WTC11 (cell line): ENCODE measurements around the gene AGBL1. TPM values are rescaled to one million over a fixed set of nuclear protein-coding genes. Genes with fewer than 3 reads are reported as not detected.

Source experiments
- ATAC-seq: fragments of 200-7000 bp; cut with Tn5 transposase; 2 replicates; pipeline ENCODE4 v1.10.0; 2021; ENCODE audit warnings: mild to moderate bottlenecking, moderate library complexity
- CTCF ChIA-PET: fragments of 300-600 bp; sonication (Branson Sonifier 250); formaldehyde crosslinking; loops from one replicate; lab custom pipeline; 2021; ENCODE audit warnings: antibody characterized with exemption; lab: Charles Lee
- POLR2A ChIA-PET: fragments of 350-600 bp; sonication (Branson Sonifier 250); formaldehyde crosslinking; loops from one replicate; lab custom pipeline; 2021; ENCODE audit warnings: antibody characterized with exemption; lab: Charles Lee
- DNase-seq: peaks from one replicate; pipeline ENCODE4 v3.0.0; 2021; ENCODE audit warnings: low spot score
- H3K27ac Mint-ChIP-seq: 2 replicates; pipeline ENCODE4 v1.8.0; 2021; ENCODE audit warnings: mixed read lengths
- H3K27me3 Mint-ChIP-seq: 2 replicates; pipeline ENCODE4 v1.8.0; 2021; ENCODE audit warnings: low read depth, mild to moderate bottlenecking, moderate library complexity, mixed read lengths
- H3K36me3 Mint-ChIP-seq: 2 replicates; pipeline ENCODE4 v1.8.0; 2021; ENCODE audit warnings: mixed read lengths
- H3K4me1 Mint-ChIP-seq: 2 replicates; pipeline ENCODE4 v1.8.0; 2022; ENCODE audit warnings: mixed read lengths
- H3K4me3 Mint-ChIP-seq: 2 replicates; pipeline ENCODE4 v1.8.0; 2021; ENCODE audit warnings: mild to moderate bottlenecking, moderate library complexity, mixed read lengths
- H3K9me3 Mint-ChIP-seq: 2 replicates; pipeline ENCODE4 v1.8.0; 2021; ENCODE audit warnings: mixed read lengths
- FOXP1 ChIP-seq: sonication (generic); formaldehyde crosslinking; IDR thresholded peaks from 2 replicates; pipeline ENCODE4 v1.8.0; 2022; ENCODE audit warnings: missing genetic modification reagents, mild to moderate bottlenecking, moderate library complexity, borderline replicate concordance
- GABPB1 ChIP-seq: sonication (generic); formaldehyde crosslinking; IDR thresholded peaks from 2 replicates; pipeline ENCODE4 v1.8.1; 2023; ENCODE audit warnings: mild to moderate bottlenecking, missing genetic modification reagents
- HMGA2 ChIP-seq: fragments of 250-450 bp; sonication (Bioruptor Pico); IDR thresholded peaks from 2 replicates; pipeline ENCODE4 v1.4.0; 2021; ENCODE audit warnings: mild to moderate bottlenecking, moderate library complexity
- JUN ChIP-seq: sonication (generic); formaldehyde crosslinking; IDR thresholded peaks from 2 replicates; pipeline ENCODE4 v1.8.0; 2023; ENCODE audit warnings: mild to moderate bottlenecking, missing genetic modification reagents
- MXD4 ChIP-seq: fragments of 250-450 bp; sonication (Bioruptor Pico); IDR thresholded peaks from 2 replicates; pipeline ENCODE4 v1.8.0; 2021; ENCODE audit warnings: mild to moderate bottlenecking, moderate library complexity, borderline replicate concordance
- NFE2L1 ChIP-seq: sonication (generic); formaldehyde crosslinking; IDR thresholded peaks from 2 replicates; pipeline ENCODE4 v1.8.1; 2023; ENCODE audit warnings: missing genetic modification reagents
- NR1H2 ChIP-seq: sonication (generic); formaldehyde crosslinking; IDR thresholded peaks from 2 replicates; pipeline ENCODE4 v1.9.0; 2021; ENCODE audit warnings: mild to moderate bottlenecking, moderate library complexity, missing genetic modification reagents
- RORB ChIP-seq: fragments of 250-450 bp; sonication (Bioruptor Pico); IDR thresholded peaks from 2 replicates; pipeline ENCODE4 v1.9.0; 2021; ENCODE audit warnings: mild to moderate bottlenecking
- SMAD3 ChIP-seq: sonication (generic); formaldehyde crosslinking; IDR thresholded peaks from 2 replicates; pipeline ENCODE4 v1.8.0; 2022; ENCODE audit warnings: missing genetic modification reagents, mild to moderate bottlenecking, borderline replicate concordance
- SOX15 ChIP-seq: fragments of 250-450 bp; sonication (Bioruptor Pico); IDR thresholded peaks from 2 replicates; pipeline ENCODE4 v1.9.0; 2021; ENCODE audit warnings: mild to moderate bottlenecking
- TCF7 ChIP-seq: sonication (generic); formaldehyde crosslinking; IDR thresholded peaks from 2 replicates; pipeline ENCODE4 v1.8.0; 2022; ENCODE audit warnings: mild to moderate bottlenecking, low read depth, missing genetic modification reagents, moderate library complexity
- TEAD1 ChIP-seq: sonication (generic); formaldehyde crosslinking; IDR thresholded peaks from 2 replicates; pipeline ENCODE4 v1.8.0; 2022; ENCODE audit warnings: mild to moderate bottlenecking, missing genetic modification reagents
- TP53 ChIP-seq: sonication (generic); formaldehyde crosslinking; IDR thresholded peaks from 2 replicates; pipeline ENCODE4 v1.8.1; 2023; ENCODE audit warnings: mild to moderate bottlenecking, missing genetic modification reagents
- ZNF219 ChIP-seq: sonication (generic); formaldehyde crosslinking; IDR thresholded peaks from 2 replicates; pipeline ENCODE4 v1.8.0; 2023; ENCODE audit warnings: missing genetic modification reagents, mild to moderate bottlenecking, borderline replicate concordance
- ZNF232 ChIP-seq: sonication (generic); formaldehyde crosslinking; IDR thresholded peaks from 2 replicates; pipeline ENCODE4 v1.8.0; 2022; ENCODE audit warnings: mild to moderate bottlenecking, missing genetic modification reagents
- ZNF263 ChIP-seq: sonication (generic); formaldehyde crosslinking; IDR thresholded peaks from 2 replicates; pipeline ENCODE4 v1.8.1; 2022; ENCODE audit warnings: low read depth, mild to moderate bottlenecking, moderate library complexity, missing genetic modification reagents
- ZNF423 ChIP-seq: fragments of 250-450 bp; sonication (Bioruptor Pico); IDR thresholded peaks from 2 replicates; pipeline ENCODE4 v2.1.2; 2022; ENCODE audit warnings: mild to moderate bottlenecking, moderate library complexity
- ZNF671 ChIP-seq: fragments of 250-450 bp; sonication (Bioruptor Pico); IDR thresholded peaks from 2 replicates; pipeline ENCODE4 v1.8.0; 2021; ENCODE audit warnings: mild to moderate bottlenecking
- total RNA-seq: library from RNA; stranded (reverse); gene quantifications from 3 replicates; pipeline ENCODE4 v1.2.3, GENCODE V29; 2021
- TF ChIP-seq, protein P1 (sequence below): sonication (generic); formaldehyde crosslinking; conservative IDR thresholded peaks from 2 replicates; pipeline ENCODE4 v1.8.1; 2022; ENCODE audit warnings: mild to moderate bottlenecking, missing genetic modification reagents
- TF ChIP-seq, protein P2 (sequence below): sonication (generic); formaldehyde crosslinking; IDR thresholded peaks from 2 replicates; pipeline ENCODE4 v1.8.1; 2023; ENCODE audit warnings: mild to moderate bottlenecking, missing genetic modification reagents
- TF ChIP-seq, protein P3 (sequence below): sonication (generic); formaldehyde crosslinking; IDR thresholded peaks from 2 replicates; pipeline ENCODE4 v1.8.1; 2023; ENCODE audit warnings: mild to moderate bottlenecking, moderate library complexity, missing genetic modification reagents
- TF ChIP-seq, protein P4 (sequence below): sonication (generic); formaldehyde crosslinking; IDR thresholded peaks from 2 replicates; pipeline ENCODE4 v1.8.1; 2023; ENCODE audit warnings: mild to moderate bottlenecking, missing genetic modification reagents
- TF ChIP-seq, protein P5 (sequence below): sonication (generic); formaldehyde crosslinking; IDR thresholded peaks from 2 replicates; pipeline ENCODE4 v1.8.0; 2023; ENCODE audit warnings: missing genetic modification reagents
- TF ChIP-seq, protein P6 (sequence below): sonication (generic); formaldehyde crosslinking; IDR thresholded peaks from 2 replicates; pipeline ENCODE4 v1.8.0; 2022; ENCODE audit warnings: mild to moderate bottlenecking, missing genetic modification reagents
- TF ChIP-seq, protein P7 (sequence below): sonication (generic); formaldehyde crosslinking; IDR thresholded peaks from 2 replicates; pipeline ENCODE4 v1.8.0; 2022; ENCODE audit warnings: missing genetic modification reagents

AGBL1 gene
- total RNA-seq, 1 experiment from 2014 or later = not detected

DNA sequence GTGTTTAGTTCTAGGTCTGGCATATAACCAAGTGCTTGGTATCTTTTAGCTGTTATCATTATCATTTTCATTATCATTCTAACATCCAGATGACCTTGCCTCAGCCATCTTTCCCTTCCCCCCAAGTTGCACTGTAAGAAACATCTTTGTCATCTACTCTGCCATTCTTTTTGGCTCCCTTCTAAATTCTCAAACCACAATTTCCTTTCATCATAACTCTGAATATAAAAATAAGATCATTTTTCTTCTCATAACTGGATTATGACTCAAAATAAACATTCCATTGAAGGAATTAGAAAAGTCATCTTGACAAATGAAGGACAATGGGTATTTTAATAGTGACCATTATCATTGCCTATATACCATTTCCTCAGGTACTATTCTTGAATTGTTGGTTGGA lies 786.2 kb downstream of the AGBL1 start:
- ChIA-PET CTCF (no interaction called here), POLR2A (no interaction called here)
- no peak for TF ChIP-seq ZNF263 (CRISPR knock-in tag)
- TF ChIP-seq MXD4 (CRISPR knock-in tag) = no peak
- no peak for TF ChIP-seq NR1H2 (CRISPR knock-in tag)
- TF ChIP-seq ZNF219 (CRISPR knock-in tag) = no peak
- TF ChIP-seq ZNF671 (CRISPR knock-in tag) = no peak
- no peak for TF ChIP-seq JUN
- TF ChIP-seq, protein P1, sequence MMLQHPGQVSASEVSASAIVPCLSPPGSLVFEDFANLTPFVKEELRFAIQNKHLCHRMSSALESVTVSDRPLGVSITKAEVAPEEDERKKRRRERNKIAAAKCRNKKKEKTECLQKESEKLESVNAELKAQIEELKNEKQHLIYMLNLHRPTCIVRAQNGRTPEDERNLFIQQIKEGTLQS = no peak
- TF ChIP-seq TEAD1 = no peak
- TF ChIP-seq SMAD3 (CRISPR knock-in tag) = no peak
- no peak for TF ChIP-seq ZNF423 (CRISPR knock-in tag)
- no peak for TF ChIP-seq HMGA2 (CRISPR knock-in tag)
- TF ChIP-seq, protein P2, sequence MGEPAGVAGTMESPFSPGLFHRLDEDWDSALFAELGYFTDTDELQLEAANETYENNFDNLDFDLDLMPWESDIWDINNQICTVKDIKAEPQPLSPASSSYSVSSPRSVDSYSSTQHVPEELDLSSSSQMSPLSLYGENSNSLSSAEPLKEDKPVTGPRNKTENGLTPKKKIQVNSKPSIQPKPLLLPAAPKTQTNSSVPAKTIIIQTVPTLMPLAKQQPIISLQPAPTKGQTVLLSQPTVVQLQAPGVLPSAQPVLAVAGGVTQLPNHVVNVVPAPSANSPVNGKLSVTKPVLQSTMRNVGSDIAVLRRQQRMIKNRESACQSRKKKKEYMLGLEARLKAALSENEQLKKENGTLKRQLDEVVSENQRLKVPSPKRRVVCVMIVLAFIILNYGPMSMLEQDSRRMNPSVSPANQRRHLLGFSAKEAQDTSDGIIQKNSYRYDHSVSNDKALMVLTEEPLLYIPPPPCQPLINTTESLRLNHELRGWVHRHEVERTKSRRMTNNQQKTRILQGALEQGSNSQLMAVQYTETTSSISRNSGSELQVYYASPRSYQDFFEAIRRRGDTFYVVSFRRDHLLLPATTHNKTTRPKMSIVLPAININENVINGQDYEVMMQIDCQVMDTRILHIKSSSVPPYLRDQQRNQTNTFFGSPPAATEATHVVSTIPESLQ (CRISPR knock-in tag) = no peak
- TF ChIP-seq, protein P3, sequence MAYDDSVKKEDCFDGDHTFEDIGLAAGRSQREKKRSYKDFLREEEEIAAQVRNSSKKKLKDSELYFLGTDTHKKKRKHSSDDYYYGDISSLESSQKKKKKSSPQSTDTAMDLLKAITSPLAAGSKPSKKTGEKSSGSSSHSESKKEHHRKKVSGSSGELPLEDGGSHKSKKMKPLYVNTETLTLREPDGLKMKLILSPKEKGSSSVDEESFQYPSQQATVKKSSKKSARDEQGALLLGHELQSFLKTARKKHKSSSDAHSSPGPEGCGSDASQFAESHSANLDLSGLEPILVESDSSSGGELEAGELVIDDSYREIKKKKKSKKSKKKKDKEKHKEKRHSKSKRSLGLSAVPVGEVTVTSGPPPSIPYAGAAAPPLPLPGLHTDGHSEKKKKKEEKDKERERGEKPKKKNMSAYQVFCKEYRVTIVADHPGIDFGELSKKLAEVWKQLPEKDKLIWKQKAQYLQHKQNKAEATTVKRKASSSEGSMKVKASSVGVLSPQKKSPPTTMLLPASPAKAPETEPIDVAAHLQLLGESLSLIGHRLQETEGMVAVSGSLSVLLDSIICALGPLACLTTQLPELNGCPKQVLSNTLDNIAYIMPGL (CRISPR knock-in tag) = no peak
- no peak for DNase-seq
- Mint-ChIP-seq H3K27me3 (no peaks in the 10 kb centered on the region), H3K4me3 (no peak overlapping the region), H3K4me1 (no peaks in the 10 kb centered on the region), H3K36me3 (no peaks in the 10 kb centered on the region), H3K27ac (no peak overlapping the region), H3K9me3 (no peaks in the 10 kb centered on the region)
- no peak for ATAC-seq

DNA sequence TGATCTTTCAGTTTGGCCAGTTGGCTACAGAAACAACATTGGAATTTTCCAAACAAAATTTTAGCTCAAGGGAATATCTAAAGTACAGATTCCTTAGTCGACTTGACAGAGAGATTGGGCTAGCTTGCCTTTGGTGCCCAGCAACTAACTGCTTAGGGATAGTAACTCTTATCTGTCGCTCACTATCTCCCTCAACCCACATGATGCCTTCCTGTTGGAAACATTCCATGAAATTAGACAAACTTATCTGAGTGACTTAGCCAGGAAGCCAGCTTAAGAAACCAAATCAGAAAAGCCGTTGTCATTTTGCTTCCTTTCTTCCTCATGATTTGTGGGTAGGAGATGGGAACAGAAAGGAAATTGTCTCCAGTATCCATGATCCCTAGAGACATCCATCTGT lies 791.2 kb downstream of the AGBL1 start:
- Mint-ChIP-seq H3K4me3 (no peak overlapping the region), H3K27me3 (no peaks in the 10 kb centered on the region), H3K36me3 (no peaks in the 10 kb centered on the region), H3K4me1 (no peaks in the 10 kb centered on the region)
- DNase-seq = no peak
- ATAC-seq = no peak
- POLR2A ChIA-PET = no interaction called here
- TF ChIP-seq TP53 (CRISPR knock-in tag) (no peak), NFE2L1 (no peak), GABPB1 (CRISPR knock-in tag) (no peak), ZNF232 (CRISPR knock-in tag) (no peak), TCF7 (CRISPR knock-in tag) (no peak), ZNF263 (CRISPR knock-in tag) (no peak), SOX15 (no peak), NR1H2 (CRISPR knock-in tag) (no peak), RORB (CRISPR knock-in tag) (no peak), ZNF671 (CRISPR knock-in tag) (no peak), FOXP1 (CRISPR knock-in tag) (no peak)
- TF ChIP-seq, protein P4, sequence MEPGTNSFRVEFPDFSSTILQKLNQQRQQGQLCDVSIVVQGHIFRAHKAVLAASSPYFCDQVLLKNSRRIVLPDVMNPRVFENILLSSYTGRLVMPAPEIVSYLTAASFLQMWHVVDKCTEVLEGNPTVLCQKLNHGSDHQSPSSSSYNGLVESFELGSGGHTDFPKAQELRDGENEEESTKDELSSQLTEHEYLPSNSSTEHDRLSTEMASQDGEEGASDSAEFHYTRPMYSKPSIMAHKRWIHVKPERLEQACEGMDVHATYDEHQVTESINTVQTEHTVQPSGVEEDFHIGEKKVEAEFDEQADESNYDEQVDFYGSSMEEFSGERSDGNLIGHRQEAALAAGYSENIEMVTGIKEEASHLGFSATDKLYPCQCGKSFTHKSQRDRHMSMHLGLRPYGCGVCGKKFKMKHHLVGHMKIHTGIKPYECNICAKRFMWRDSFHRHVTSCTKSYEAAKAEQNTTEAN (CRISPR knock-in tag) = no peak
- TF ChIP-seq, protein P5, sequence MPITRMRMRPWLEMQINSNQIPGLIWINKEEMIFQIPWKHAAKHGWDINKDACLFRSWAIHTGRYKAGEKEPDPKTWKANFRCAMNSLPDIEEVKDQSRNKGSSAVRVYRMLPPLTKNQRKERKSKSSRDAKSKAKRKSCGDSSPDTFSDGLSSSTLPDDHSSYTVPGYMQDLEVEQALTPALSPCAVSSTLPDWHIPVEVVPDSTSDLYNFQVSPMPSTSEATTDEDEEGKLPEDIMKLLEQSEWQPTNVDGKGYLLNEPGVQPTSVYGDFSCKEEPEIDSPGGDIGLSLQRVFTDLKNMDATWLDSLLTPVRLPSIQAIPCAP (CRISPR knock-in tag) = no peak
- TF ChIP-seq, protein P6, sequence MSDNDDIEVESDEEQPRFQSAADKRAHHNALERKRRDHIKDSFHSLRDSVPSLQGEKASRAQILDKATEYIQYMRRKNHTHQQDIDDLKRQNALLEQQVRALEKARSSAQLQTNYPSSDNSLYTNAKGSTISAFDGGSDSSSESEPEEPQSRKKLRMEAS (CRISPR knock-in tag) = no peak
- TF ChIP-seq, protein P7, sequence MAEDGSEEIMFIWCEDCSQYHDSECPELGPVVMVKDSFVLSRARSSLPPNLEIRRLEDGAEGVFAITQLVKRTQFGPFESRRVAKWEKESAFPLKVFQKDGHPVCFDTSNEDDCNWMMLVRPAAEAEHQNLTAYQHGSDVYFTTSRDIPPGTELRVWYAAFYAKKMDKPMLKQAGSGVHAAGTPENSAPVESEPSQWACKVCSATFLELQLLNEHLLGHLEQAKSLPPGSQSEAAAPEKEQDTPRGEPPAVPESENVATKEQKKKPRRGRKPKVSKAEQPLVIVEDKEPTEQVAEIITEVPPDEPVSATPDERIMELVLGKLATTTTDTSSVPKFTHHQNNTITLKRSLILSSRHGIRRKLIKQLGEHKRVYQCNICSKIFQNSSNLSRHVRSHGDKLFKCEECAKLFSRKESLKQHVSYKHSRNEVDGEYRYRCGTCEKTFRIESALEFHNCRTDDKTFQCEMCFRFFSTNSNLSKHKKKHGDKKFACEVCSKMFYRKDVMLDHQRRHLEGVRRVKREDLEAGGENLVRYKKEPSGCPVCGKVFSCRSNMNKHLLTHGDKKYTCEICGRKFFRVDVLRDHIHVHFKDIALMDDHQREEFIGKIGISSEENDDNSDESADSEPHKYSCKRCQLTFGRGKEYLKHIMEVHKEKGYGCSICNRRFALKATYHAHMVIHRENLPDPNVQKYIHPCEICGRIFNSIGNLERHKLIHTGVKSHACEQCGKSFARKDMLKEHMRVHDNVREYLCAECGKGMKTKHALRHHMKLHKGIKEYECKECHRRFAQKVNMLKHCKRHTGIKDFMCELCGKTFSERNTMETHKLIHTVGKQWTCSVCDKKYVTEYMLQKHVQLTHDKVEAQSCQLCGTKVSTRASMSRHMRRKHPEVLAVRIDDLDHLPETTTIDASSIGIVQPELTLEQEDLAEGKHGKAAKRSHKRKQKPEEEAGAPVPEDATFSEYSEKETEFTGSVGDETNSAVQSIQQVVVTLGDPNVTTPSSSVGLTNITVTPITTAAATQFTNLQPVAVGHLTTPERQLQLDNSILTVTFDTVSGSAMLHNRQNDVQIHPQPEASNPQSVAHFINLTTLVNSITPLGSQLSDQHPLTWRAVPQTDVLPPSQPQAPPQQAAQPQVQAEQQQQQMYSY (CRISPR knock-in tag) = no peak
- TF ChIP-seq, all 79 proteins: peak for 0
- Mint-ChIP-seq H3K27ac (no peak overlapping the region), H3K9me3 (no peaks in the 10 kb centered on the region)
- CTCF ChIA-PET = no interaction called here
